GM12892 (cell line): Measurements from ENCODE around the gene COMMD3.

Source experiments
- DNase-seq: peaks from one replicate; pipeline ENCODE4 v3.0.0; 2011; ENCODE audit not compliant: insufficient read length
- FAIRE-seq: peaks from 2 replicates; lab custom pipeline; 2011; peaks lifted over from hg19 to GRCh38; lab: Jason Lieb, UNC
- POLR2A ChIP-seq: IDR thresholded peaks from 2 replicates; pipeline ENCODE4 v1.6.1; 2011; ENCODE audit warnings: low read depth, low read length, control low read depth
- POLR2AphosphoS5 ChIP-seq: IDR thresholded peaks from 2 replicates; pipeline ENCODE4 v1.6.1; 2011; ENCODE audit warnings: low read depth, low read length, control low read depth
- TAF1 ChIP-seq: IDR thresholded peaks from 2 replicates; pipeline ENCODE4 v1.6.1; 2011; ENCODE audit warnings: low read depth, mild to moderate bottlenecking, control low read depth, low read length, borderline replicate concordance

Gene COMMD3

DNA sequence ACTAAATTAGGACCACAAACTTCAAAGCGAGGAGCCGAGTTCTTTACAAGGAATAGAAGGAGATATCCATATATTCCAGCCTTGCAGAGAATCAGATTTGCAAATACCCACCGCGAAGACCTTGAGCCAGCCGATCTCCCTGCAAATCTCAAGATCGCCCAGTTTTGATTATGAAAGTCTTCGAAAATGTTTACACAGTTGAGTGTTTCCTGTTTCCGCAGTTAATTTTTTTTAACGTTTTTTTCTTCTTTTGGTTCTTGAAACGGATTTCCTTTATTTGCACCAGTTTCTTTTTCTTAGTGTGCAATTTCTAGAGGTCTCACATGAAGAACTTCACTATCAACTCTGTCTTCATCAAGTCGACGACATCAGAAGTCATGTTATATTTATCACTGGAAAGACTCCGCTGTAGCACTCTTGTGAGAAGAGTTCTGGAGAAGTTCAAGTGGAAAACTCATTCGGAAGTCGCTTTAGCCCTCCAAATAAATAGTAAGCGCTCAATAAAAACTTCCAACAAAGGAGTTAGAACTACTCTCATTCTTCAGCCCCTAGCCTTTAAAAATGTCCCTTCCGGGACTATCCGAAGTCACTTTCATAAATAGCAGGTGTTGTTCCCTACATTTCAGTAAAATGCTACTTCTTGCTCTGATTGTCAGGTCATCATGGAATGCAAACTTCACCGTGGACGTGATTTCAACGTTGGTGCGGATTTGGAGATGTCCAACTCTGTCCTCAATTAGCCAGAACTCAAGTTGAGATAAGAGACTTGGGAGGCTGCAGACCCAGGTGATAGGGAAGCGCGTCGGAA lies 17.2 kb downstream of the COMMD3 start:
- no peak for DNase-seq
- FAIRE-seq, result no peak
- no peak for TF ChIP-seq POLR2AphosphoS5
- no peak for TF ChIP-seq TAF1
- TF ChIP-seq POLR2A, result no peak

DNA sequence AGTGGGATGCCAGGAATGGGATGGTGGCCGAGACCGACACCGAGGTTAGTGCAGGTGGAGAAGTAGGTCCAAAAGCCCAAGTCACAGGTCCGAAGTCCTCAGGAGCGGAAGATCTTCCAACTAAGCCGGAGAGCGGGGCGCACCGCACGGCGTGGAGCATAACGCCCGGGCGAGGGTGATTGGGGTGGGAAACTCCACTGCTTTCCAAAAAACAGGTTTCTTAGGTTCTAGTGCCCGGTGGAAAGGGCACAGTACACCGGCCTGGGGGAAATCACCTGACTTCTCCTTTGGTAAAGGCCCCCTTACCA lies 17.7 kb downstream of the COMMD3 start:
- no peak for FAIRE-seq
- DNase-seq, result no peak
- TF ChIP-seq TAF1 (no peak), POLR2A (no peak), POLR2AphosphoS5 (no peak)

DNA sequence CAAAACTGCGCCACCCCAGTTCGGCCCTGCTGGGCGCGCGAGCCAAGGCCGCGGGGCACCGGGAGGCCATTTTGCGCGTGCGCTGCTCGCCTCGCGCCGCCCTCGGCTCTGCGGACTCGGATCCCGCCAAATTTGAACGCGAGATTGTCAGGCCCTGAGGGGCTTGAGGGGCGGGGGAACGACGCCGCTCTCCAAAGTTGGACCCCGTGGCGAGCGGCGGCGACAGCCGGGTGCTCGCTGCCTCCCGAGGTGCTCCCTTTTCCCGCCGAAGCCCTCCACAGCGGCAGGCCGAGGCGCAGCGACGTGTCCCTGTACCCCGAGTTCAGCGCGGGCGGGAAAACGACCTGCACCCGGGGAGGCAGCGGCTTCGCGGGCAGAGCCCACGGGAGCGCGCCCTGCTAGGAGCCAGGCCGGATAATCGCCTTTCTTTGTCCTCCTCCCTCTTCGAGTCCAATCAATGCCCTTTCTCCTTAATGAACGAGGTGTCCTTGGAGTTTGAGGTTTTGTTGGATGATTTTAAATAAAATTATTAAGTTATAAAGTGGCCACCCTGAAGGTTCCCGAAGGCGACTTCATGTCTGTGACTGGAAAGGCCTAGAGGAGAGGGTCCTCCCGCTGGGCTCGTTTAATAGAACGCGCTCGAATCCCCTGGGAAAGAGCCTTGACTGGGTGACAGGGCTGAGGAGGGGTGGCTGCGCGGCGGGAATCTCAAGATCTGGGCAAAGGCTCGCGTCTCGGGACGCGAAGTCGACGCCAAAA lies 18.4 kb downstream of the COMMD3 start:
- no peak for TF ChIP-seq POLR2AphosphoS5
- no peak for TF ChIP-seq POLR2A
- TF ChIP-seq TAF1, result no peak
- FAIRE-seq (no peak), DNase-seq (no peak)

DNA sequence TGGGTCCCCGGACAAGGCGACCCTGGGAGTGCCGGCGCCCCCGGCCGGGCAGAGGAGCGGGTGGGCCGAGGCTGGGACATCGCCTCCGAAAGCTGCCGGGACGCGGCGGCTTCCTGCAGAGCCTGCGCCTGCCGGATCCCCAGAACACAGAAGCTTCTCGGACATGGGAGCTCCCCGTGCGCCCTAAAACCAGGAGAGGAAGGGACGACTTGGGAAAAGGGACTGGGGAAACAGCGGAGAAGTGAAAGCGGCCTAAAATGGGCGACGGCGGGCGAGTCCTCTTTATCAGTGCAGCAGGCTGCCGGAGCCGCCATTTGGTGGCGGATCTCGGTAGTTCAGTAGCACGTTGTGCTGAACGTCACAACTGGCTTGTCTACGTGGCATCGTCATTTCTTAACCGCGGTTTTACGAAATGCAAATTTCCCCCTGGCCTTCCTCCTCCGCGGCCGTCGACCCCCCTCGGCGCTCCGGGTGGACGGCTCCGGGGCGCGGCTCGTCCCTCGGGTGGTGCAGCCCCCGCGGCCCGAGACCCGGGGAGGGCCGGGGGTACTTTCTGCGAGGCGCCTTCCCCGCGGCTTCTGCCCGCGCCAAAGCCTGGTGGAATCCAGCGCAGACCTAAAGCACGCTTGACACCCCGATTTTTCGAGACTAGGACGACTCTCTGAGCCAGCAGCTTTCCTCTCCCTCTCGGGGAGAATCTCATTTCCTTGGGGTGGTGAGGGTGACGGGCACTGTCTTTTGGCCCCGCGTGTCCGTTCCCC lies 19.2 kb downstream of the COMMD3 start:
- peak; percentile 24; the same call in 1 of the 2 replicates for TF ChIP-seq POLR2A
- no peak for TF ChIP-seq TAF1
- no peak for TF ChIP-seq POLR2AphosphoS5
- FAIRE-seq (peak; percentile 77), DNase-seq (peak; percentile 51)

DNA sequence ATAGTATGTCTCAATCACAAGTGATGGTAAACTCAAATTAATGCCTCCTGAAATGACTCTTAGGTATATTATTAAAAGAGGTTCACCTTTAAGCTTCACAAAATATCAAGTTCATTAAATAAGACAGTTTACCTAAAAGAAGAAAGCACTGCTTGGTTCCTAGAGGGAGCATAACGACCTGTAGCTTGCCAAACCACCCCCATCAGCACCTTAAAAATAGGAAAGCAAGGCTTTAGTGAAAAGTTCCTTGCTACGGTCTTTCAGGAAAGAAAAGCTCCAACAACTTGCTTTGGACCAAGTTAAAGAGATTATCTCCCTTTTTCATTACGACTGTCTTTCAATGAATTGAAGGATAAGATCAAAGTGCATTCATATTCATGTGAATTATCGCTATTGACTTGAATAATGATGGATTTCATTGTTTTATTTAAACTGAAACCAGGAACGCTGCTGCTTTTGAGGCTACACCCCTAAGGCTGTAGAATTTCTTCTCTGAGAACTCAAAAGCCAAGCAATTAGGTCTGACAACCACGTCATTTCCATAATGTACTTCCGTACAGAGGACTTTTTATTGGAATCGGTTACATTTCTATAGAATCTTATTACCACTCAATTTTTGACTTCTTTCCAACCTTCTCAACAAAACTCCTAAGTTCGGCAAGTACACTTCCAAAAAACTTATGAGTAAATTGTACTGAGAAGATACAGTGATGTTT lies 22.2 kb downstream of the COMMD3 start:
- no peak for FAIRE-seq
- TF ChIP-seq POLR2AphosphoS5, result no peak
- no peak for TF ChIP-seq POLR2A
- TF ChIP-seq TAF1, result no peak
- no peak for DNase-seq

DNA sequence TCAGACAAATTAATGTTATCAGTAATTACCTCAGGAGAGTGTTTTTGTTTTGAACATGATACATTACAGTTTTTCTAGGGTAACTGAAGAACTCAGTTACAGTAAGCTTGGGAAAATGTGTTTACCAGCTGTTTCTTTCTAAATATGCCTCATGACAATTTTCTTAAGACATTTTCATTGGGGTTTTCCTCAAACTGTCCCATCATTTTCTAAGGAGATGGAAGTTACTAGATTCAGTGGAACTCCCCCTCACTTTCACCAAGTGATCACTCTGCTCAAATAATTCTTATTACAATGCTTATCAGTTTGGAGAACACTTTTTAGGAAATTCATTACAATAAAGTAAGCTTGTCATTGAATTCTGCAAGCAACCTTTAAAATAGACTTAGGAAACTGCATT lies 22.7 kb downstream of the COMMD3 start:
- TF ChIP-seq POLR2A (no peak), POLR2AphosphoS5 (no peak), TAF1 (no peak)
- FAIRE-seq (no peak), DNase-seq (no peak)

DNA sequence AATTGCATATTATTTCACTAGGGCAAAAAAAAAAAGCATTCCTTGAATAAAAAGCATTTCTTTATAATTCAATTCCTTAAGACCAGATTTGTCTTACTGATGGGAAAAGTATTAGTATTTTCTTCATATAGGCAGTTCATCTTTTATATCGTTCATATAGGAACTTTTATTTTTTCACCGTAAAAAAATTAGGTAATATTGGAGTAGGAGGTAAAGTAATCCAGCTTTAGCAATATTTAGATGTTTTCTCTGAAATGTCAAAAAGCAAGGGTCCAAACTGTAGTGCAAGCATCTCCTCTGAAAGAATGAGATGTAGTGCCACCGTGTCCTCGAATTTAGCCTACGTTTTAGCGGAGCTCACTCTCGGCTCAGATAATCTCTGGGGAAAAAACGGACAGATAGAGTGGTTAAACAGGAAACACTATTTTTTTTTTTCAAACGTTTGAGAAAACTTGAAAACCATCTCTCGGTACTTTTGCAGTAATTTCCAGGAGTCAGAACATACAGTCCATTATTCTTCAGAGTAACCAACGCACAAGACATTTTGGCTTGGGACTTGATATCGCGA lies 23.7 kb downstream of the COMMD3 start:
- peak; percentile 84 for FAIRE-seq
- no peak for DNase-seq
- TF ChIP-seq POLR2AphosphoS5, result no peak
- TF ChIP-seq POLR2A, result no peak
- no peak for TF ChIP-seq TAF1

DNA sequence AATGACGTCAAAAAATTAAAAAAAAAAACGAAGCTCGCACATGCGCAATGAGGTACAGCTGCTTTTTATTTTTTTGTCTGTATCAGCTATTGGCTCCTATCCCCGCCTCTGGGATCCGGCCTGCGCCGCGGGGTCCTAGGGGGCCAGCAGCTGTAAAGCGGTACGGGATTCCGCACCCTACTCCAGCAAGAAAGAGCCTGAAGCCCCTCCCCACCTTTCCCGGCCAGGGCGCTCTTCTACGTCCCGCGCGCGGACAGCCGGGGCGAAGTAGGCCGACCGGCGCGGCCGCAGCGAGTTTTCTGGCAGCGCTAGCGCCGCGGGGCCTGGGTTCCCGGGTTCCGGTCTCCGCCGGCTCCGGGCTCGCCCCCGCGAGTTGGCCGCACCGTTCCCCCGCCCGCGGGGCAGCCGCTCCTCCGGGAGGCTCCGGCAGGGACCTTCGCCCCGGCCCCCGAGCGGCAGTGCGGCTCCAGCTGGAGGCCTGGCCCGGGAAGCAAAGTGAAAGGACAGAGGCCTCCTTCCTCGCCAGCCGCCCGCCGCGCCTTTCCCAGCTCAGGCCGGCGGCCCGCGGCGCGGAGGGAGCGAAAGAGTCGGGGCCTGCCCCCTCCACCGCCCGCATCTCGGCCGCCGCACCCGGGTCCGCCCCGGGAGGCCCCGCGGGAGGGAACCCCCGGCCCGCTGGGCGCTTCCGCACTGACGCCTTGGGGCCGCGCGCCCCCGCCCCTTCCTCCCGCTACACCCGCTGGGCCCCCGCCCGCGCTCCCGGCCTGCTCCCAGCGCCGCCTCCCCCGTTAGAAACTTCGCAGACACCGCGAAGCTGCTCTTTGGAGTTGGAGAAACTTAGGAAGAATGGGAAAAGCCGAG lies 24.4 kb downstream of the COMMD3 start:
- FAIRE-seq (peak; percentile 69), DNase-seq (no peak)
- no peak; the same call in 1 of the 2 replicates for TF ChIP-seq POLR2A
- peak; percentile 50; the same call in 1 of the 2 replicates for TF ChIP-seq POLR2AphosphoS5
- TF ChIP-seq TAF1, result 0 out of 2 replicates have a peak, but pooled peaks have one; percentile 24

DNA sequence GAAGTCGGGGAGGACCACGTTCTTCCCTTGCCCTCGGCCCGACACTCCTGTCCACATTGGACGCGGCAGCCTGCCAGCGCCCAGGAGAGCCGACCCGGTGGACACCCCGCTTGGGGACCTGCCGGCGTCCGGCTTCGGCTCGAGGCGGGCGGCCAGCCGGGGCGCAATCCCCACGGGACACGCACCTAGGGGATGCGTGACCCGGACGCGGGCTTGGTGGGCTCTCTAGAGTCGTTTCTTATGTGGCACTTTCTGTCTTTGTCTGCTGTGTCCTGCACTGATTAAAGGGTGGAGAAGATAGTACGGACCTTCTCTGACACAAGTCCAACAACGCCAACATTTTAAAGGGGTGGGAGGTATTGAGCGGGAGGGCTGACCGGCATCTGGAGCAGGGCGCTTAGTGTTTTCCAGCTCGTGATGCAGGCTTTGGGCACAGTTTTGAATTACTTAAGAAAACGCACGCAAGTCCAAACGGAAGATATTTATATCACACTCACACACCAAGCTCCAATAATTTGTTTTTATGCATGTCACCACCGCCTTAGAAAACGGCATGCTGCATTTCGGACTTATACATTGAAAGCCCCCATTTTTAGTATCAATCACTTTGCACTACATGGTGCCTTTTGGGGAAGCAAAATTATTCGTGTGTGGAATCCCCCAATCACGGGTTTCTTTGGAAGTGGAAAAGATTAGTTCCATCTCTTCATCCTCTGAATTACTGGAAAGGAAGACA lies 25.2 kb downstream of the COMMD3 start:
- DNase-seq (no peak), FAIRE-seq (peak; percentile 78)
- TF ChIP-seq POLR2AphosphoS5 (no peak), POLR2A (0 out of 2 replicates have a peak, but pooled peaks have one; percentile 11), TAF1 (no peak)

DNA sequence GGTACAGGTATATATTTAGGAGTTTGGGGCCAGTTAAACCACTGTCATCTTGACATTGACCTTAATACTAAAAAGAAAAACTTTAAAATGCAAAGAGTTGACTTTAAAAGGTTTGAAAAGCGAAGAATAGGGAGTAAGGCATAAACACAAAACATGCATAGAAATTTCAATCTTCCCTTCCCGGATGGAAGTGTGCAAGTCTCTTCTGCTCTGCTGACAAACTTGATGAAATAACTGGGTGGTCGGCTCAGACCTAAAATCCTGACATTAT lies 25.7 kb downstream of the COMMD3 start:
- no peak for FAIRE-seq
- no peak for DNase-seq
- TF ChIP-seq TAF1, result no peak
